Caco-2 (cell line): ENCODE data around the gene NPR1. TPM values are rescaled to one million over a fixed set of nuclear protein-coding genes. Genes with fewer than 3 reads are reported as not detected.
"Not testable (repeated sequence)": the region's sequence is repeated elsewhere in the genome, so short reads cannot be mapped to it uniquely, and the experiment has no call there.

Experiments used
- BruUV-seq: library from RNA; stranded (reverse); fragments of 400-500 nt; replicated peaks from 2 replicates; lab custom pipeline; 2021; lab: Mats Ljungman, UMichigan
- CTCF ChIA-PET: fragments of 300-600 bp; sonication (Branson Sonifier 250); formaldehyde crosslinking; loops from one replicate; lab custom pipeline; 2022; ENCODE audit warnings: antibody characterized with exemption; lab: Charles Lee
- POLR2A ChIA-PET: fragments of 300-600 bp; sonication (Branson Sonifier 250); formaldehyde crosslinking; loops from one replicate; lab custom pipeline; 2022; ENCODE audit warnings: antibody characterized with exemption; lab: Charles Lee
- DNase-seq, 2 experiments: peaks; one replicate each; pipeline versions ENCODE4 v3.0.0 to v3.0.0-alpha.2; 2020 to 2022
- H3K27me3 ChIP-seq: replicated peaks from 2 replicates; pipeline ENCODE4 v1.6.0; 2011; ENCODE audit warnings: low read length; ENCODE audit not compliant: control insufficient read depth, insufficient read depth
- H3K36me3 ChIP-seq: 2 replicates; pipeline ENCODE4 v1.5.1; 2011; ENCODE audit warnings: low read length; ENCODE audit not compliant: control insufficient read depth, insufficient read depth
- H3K4me1 ChIP-seq: fragments of 250-450 bp; sonication (Bioruptor Pico); 2 replicates; pipeline ENCODE4 v1.5.1; 2020; ENCODE audit warnings: mild to moderate bottlenecking
- H3K4me3 ChIP-seq: 2 replicates; pipeline ENCODE4 v1.5.1; 2011; ENCODE audit warnings: low read depth, mild to moderate bottlenecking, control low read depth, low read length
- H3K9me3 ChIP-seq: fragments of 250-450 bp; sonication (Bioruptor Pico); 2 replicates; pipeline ENCODE4 v1.5.1; 2020; ENCODE audit warnings: mild to moderate bottlenecking, moderate library complexity
- H3K27ac Mint-ChIP-seq: one replicate; pipeline ENCODE4 v1.8.0; 2022; ENCODE audit warnings: mixed read lengths; ENCODE audit not compliant: unreplicated experiment
- H3K27me3 Mint-ChIP-seq: one replicate; pipeline ENCODE4 v1.8.0; 2022; ENCODE audit warnings: mixed read lengths; ENCODE audit not compliant: insufficient read depth, unreplicated experiment
- H3K36me3 Mint-ChIP-seq: one replicate; pipeline ENCODE4 v1.8.0; 2022; ENCODE audit warnings: mild to moderate bottlenecking, mixed read lengths; ENCODE audit not compliant: insufficient read depth, unreplicated experiment
- H3K4me1 Mint-ChIP-seq: one replicate; pipeline ENCODE4 v1.8.0; 2022; ENCODE audit warnings: low read depth, mixed read lengths; ENCODE audit not compliant: unreplicated experiment
- H3K4me3 Mint-ChIP-seq: one replicate; pipeline ENCODE4 v1.8.0; 2022; ENCODE audit warnings: mild to moderate bottlenecking, moderate library complexity, mixed read lengths; ENCODE audit not compliant: unreplicated experiment
- H3K9me3 Mint-ChIP-seq: one replicate; pipeline ENCODE4 v1.8.0; 2022; ENCODE audit warnings: mixed read lengths; ENCODE audit not compliant: unreplicated experiment
- CTCF ChIP-seq, 2 experiments: fragments of 200-600 bp in 1 of 2; IDR thresholded peaks; 1 replicate in 1 of 2; 2 replicates in 1 of 2; pipeline versions ENCODE4 v1.5.1 to v1.8.0; 2011 to 2022; ENCODE audit warnings: antibody characterized with exemption in 1 of 2, control low read depth in 1 of 2, inconsistent platforms in 1 of 2, low read depth in 1 of 2, low read length in 1 of 2, mild to moderate bottlenecking in 1 of 2, moderate library complexity in 1 of 2; ENCODE audit not compliant: insufficient read depth in 1 of 2, severe bottlenecking in 1 of 2, unreplicated experiment in 1 of 2
- intact Hi-C: fragments of 100-400 bp; cut with micrococcal nuclease; formaldehyde crosslinking; loops from one replicate; pipeline ENCODE4 v1.10.0; 2022; ENCODE audit not compliant: unreplicated experiment
- total RNA-seq: library from RNA; stranded (reverse); gene quantifications from 2 replicates; pipeline ENCODE4 v1.2.3, GENCODE V29; 2022

The NPR1 gene
- total RNA-seq, 1 experiment from 2014 or later: 1.4 TPM

- intact Hi-C loops: no loop called here
- Histone ChIP-seq H3K4me1 (no peaks in the 10 kb centered on the region), H3K36me3 (no peaks in the 10 kb centered on the region), H3K27me3 (no peaks in the 10 kb centered on the region), H3K4me3 (no peak overlapping the region), H3K9me3 (no peaks in the 10 kb centered on the region)
- H3K4me3 Mint-ChIP-seq: no peak overlapping the region
- DNase-seq: no peak
- H3K4me1 Mint-ChIP-seq: peaks cover 7% of the 10 kb centered on the region
- no TSS peak for BruUV-seq
- no peak for TF ChIP-seq CTCF (IDR thresholded peaks at IDR 0.05; ENCODE audit: insufficient read depth in 1 of 2, low read depth in 1 of 2, low read length in 1 of 2, severe bottlenecking in 1 of 2, unreplicated experiment in 1 of 2)
- no peaks in the 10 kb centered on the region for H3K9me3 Mint-ChIP-seq
- no peaks in the 10 kb centered on the region for H3K36me3 Mint-ChIP-seq
- no peak overlapping the region for H3K27ac Mint-ChIP-seq
- CTCF ChIA-PET: no interaction called here
- no peaks in the 10 kb centered on the region for H3K27me3 Mint-ChIP-seq
- POLR2A ChIA-PET: no interaction called here
These were observed 32.5 kb downstream of the NPR1 start for GRCh38 chr1:153711026-153711425.

- intact Hi-C loops, H3K36me3 ChIP-seq, H3K27me3 Mint-ChIP-seq, H3K4me3 ChIP-seq, H3K4me3 Mint-ChIP-seq, H3K9me3 Mint-ChIP-seq, POLR2A ChIA-PET, DNase-seq, H3K9me3 ChIP-seq, H3K36me3 Mint-ChIP-seq, H3K4me1 ChIP-seq, H3K27ac Mint-ChIP-seq, H3K4me1 Mint-ChIP-seq, BruUV-seq, H3K27me3 ChIP-seq, CTCF ChIA-PET: not testable (repeated sequence)
These were observed 37.7 kb downstream of the NPR1 start for GRCh38 chr1:153716211-153716610.

GRCh38 chr1:153717330-153717729, 38.8 kb downstream of the NPR1 start:
- H3K36me3 Mint-ChIP-seq: no peaks in the 10 kb centered on the region
- CTCF ChIA-PET: no interaction called here
- no TSS peak for BruUV-seq
- intact Hi-C loops: no loop called here
- Histone ChIP-seq H3K36me3 (no peaks in the 10 kb centered on the region), H3K9me3 (no peaks in the 10 kb centered on the region), H3K4me3 (no peak overlapping the region), H3K4me1 (no peaks in the 10 kb centered on the region), H3K27me3 (no peaks in the 10 kb centered on the region)
- DNase-seq: no peak
- no peak overlapping the region for H3K4me3 Mint-ChIP-seq
- no peak overlapping the region for H3K27ac Mint-ChIP-seq
- H3K27me3 Mint-ChIP-seq: no peaks in the 10 kb centered on the region
- H3K4me1 Mint-ChIP-seq: no peaks in the 10 kb centered on the region
- H3K9me3 Mint-ChIP-seq: no peaks in the 10 kb centered on the region
- TF ChIP-seq CTCF (IDR thresholded peaks at IDR 0.05; ENCODE audit: insufficient read depth in 1 of 2, low read depth in 1 of 2, low read length in 1 of 2, severe bottlenecking in 1 of 2, unreplicated experiment in 1 of 2): no peak
- POLR2A ChIA-PET: no interaction called here

- CTCF ChIA-PET: interaction anchor here (0.8 kb wide), 1 partner anchor 111 kb away, joined by 3 read pairs; no protein-coding TSS in a partner anchor
- intact Hi-C loops: no loop called here
- Mint-ChIP-seq H3K4me3 (no peak overlapping the region), H3K36me3 (peaks cover 10% of the 10 kb centered on the region), H3K27me3 (no peaks in the 10 kb centered on the region), H3K9me3 (no peaks in the 10 kb centered on the region), H3K4me1 (no peaks in the 10 kb centered on the region), H3K27ac (no peak overlapping the region)
- Histone ChIP-seq H3K4me1 (no peaks in the 10 kb centered on the region), H3K9me3 (no peaks in the 10 kb centered on the region), H3K36me3 (no peaks in the 10 kb centered on the region), H3K27me3 (no peaks in the 10 kb centered on the region), H3K4me3 (no peak overlapping the region)
- no peak for TF ChIP-seq CTCF (IDR thresholded peaks at IDR 0.05; ENCODE audit: insufficient read depth in 1 of 2, low read depth in 1 of 2, low read length in 1 of 2, severe bottlenecking in 1 of 2, unreplicated experiment in 1 of 2)
- DNase-seq: no peak
- BruUV-seq: no TSS peak
- POLR2A ChIA-PET: no interaction called here
These were observed 45.2 kb downstream of the NPR1 start for GRCh38 chr1:153723687-153724086.

GRCh38 chr1:153724634-153725033, 46.1 kb downstream of the NPR1 start:
- H3K4me3 Mint-ChIP-seq, H3K4me1 ChIP-seq, H3K4me3 ChIP-seq, POLR2A ChIA-PET, H3K9me3 ChIP-seq, DNase-seq, H3K27me3 Mint-ChIP-seq, H3K27me3 ChIP-seq, H3K27ac Mint-ChIP-seq, CTCF ChIA-PET, intact Hi-C loops, H3K4me1 Mint-ChIP-seq, BruUV-seq, H3K9me3 Mint-ChIP-seq, H3K36me3 ChIP-seq: not testable (repeated sequence)
- H3K36me3 Mint-ChIP-seq: peaks cover 15% of the 10 kb centered on the region
